ENCODE measurements around the gene COQ3.

Gene COQ3, protein sequence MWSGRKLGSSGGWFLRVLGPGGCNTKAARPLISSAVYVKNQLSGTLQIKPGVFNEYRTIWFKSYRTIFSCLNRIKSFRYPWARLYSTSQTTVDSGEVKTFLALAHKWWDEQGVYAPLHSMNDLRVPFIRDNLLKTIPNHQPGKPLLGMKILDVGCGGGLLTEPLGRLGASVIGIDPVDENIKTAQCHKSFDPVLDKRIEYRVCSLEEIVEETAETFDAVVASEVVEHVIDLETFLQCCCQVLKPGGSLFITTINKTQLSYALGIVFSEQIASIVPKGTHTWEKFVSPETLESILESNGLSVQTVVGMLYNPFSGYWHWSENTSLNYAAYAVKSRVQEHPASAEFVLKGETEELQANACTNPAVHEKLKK

DNA sequence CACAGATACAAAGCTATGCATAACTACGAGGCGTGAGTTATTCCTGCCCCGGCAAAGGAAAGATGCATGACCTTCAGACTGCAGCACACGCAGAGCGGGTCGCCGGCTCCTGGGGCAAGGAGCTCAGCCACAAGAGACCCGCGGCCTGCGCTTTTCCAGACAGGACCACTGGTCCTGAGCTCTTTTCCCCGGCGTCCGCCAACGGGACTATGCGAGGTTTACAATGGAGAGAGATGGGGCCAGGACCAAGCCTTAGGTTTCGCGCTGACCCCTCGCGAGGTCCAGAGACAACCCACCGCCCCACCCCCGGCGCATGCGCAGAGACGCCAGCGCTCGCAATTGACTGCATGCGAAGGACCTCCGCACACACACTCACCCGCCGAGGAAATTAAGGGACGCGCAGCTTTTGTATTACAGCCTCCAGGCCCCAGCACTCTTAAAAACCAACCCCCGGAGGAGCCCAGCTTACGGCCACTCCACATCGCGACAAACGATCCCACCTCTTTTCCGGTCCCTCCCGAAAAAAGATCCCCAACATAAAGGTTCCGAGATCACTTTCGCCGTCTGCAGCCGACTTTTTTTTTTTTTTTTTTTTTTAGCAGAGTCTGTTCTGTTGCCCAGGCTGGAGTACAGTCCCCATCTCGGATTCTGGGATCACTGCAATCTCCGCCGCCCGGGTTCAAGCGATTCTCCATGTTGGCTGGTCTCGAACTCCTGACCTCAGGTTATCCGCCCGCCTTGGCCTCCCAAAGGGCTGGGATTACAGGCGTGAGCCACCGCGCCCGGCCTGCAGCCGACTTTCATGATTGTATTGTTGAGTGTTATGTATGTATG, at the start of gene COQ3:
Gene COQ3 (minus strand): TSS at position 498 of the 834 bp plus-strand sequence. CDS start 16 bp downstream, at position 482.
- DNase-seq: peak; percentile 50

DNA sequence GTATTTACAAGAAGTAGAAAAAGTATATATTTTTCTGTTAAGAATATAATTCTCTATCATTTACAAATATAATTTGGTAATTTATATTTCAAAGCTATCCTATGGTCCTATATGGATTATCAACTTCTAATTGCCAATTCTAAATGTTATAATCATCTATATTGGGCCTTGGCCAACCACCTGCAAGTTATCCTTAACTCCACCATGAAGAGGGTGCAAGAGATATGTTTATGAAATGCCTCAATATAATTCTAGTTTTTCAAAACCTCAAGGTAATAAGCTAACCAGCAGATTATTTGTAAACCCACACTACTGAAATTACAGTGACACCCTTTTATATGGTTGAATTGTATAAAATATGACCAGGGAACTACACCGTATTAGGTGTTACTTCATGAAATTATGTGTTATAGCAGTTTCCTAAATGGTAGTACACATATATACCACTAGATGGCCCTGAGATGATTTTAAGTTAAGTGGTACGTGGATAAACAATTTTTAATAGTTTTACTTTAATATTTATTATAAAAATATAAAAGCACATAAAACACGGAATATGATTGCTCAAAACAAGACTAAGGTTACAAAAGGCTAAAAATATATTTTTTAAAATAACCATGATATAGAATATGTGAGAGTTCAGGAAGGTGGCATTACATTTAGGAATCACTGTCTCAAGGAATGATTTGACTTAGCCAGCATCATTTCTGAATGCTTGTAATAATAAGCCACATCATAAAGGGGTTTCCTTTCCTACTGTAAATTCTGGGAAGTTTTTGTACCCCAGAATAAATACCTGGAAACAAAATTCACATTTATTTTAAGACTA, 40.9 kb upstream of the COQ3 start:
- no peak for DNase-seq

DNA sequence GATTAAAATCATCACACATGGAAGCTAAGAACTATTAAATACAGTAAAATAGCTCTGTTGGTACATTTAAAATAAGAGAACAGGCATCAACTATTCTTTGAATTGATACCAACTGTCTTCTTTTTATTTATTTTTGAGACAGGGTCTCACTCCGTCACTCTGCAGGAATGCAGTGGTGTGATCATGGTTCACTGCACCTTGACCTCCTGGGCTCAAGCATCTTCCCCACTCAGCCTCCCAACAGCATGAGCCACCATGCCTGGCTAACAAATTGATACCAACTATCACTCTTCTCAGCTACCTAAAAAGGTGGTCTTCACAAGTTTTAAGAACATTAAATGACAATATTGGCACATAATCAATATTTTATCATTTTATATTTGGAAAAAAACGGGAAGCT, 38.9 kb upstream of the COQ3 start:
- DNase-seq: no peak

DNA sequence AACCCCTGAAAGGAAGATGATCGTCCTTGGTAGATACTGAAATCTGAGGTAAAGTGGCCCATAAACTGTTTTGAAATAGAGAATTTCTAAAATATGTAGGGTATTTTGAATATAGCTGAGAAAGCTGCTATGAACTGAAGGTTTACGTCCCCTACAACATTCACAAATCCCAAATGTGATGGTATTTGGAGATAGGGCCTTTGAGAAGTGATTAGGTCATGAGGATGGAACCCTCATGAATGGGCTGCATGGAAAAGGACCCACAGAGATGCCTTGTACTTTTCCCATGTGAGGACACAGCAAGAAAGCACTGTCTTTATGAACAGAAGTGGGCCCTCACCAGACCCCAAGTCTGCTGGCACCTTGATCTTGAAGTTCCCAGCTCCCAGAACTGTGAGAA, 37.9 kb upstream of the COQ3 start:
- no peak for DNase-seq

DNA sequence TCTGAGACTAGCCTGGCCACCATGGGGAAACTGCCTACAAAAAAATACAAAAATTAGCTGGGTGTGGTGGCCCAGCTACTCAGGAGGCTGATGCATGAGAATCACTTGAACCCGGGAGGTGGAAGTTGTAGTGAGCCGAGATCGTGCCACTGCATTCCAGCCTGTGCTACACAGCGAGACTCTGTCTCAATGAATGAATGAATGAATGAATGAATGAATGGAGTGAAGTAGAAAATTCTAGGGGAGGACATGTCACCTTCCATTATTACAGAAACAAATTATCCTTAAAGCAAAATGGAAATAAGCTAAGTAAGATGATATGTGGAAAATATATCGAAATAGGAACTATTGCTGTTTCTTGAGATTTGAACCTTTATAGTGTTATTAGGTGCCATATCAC, 34.0 kb upstream of the COQ3 start:
- no peak for DNase-seq

DNA sequence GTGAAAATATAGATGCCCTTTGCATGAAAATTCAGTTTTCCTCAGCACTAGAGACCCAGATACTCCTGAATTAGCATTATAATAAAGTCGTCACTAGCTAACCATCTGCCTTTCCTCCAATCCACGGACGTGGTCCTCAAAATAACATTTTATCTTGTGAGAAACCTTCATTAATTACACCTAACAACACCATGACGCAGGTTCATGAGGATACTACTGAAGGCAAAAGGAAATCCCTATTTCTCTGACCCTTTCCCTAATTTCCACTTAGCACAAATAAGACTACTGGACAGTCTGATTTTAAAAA, 32.4 kb upstream of the COQ3 start:
- DNase-seq: no peak

DNA sequence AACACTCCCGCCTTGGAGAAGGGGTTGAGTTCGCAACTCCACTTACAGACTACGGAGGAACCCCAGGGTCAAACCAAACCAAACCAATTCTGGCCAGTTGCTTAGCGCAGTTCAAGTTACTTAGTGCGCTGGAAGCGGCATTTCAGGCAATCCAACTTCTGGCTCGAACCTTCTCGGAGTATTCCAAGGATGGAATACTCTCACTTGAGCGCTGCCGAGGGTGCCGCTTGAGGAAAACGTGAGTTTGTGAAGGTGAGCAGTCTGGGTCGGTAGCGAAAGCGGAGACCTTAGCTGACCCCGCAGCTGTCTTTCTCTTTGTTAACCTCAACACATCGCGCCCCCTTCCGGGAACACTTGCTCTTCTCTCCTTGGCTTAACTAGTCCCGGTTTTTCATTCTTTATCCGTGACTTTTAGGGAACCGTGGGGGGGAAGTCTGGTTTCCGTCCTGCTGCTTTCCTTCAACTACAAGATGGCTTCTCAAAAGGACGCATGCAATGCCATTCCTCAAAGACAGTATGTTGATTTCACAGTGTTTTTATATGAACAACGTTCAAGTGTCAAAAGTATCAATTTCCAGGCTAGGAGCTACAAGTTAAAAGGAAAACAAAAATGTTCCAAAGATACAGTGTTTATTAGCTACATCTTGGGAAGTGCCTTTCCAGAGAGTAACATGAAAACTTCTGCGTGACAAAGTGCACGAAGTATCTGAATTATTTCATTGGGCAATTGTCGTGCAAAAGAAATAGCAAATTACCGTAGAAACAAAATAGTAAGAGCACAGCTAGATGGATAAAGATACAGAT, 31.9 kb upstream of the COQ3 start:
- DNase-seq: peak; percentile 56

DNA sequence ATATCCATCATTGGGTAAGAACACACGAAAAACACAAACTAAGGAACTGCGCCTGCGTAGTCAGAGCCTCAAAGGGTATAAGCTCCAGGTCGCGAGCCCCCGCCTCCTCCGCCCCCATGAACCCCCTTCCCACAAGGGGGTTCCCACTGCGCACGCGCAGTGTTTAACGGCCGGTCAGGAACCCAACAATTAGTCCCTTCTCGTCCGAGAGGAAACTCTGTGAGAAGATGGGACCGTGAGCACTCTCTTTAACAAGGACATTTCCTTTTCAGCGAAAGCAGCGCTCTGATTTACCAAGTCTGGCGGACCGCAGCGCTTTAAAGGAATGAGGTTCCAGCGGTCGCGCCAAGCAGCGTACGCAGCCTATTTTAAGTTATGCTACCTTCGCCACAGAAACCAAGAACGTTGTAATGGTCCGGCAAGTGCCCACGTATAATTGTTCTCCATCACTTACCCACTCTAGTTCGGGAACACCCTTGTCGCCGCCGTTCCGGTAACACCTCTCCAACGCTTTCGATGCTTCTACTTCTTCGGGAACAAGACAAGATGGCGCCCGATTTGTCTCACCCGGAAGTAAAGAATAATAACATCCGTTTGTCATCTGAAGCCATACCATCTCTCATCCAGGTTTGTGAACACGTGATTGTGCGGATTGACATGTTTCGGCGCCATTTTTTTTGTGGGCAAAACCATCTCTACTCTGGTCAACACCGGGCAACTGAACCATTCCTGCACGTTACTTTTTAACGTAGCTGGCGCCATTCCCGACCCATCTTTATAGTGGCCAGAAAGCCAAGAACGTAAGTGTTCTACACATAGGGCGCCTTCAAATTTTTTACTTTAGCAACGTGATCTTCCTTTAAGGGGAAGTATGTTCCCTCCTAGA, 31.0 kb upstream of the COQ3 start, which contains the start of gene PNISR:
Gene PNISR (minus strand): TSS at position 548 of the 886 bp plus-strand sequence. CDS start 10,649 bp downstream, outside the sequence.
- peak; percentile 82 for DNase-seq

DNA sequence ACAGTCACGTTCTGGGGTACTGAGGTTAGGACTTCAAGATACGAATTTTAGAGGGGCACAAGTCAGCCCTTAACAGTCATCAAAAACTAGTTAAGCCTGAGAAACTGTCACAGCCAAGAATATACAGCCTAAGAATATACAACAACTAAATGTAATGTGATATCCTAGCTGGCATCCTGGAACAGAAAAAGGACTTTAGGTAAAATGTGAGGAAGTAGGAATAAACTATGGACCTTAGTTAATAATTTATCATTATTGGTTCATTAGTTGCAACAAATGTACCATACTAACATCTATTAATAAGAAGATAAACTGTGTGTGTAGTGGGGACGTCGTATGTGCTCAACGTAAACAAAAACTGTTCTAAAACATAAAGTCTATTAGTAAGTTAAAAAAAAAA, 30.0 kb upstream of the COQ3 start:
- DNase-seq: no peak

DNA sequence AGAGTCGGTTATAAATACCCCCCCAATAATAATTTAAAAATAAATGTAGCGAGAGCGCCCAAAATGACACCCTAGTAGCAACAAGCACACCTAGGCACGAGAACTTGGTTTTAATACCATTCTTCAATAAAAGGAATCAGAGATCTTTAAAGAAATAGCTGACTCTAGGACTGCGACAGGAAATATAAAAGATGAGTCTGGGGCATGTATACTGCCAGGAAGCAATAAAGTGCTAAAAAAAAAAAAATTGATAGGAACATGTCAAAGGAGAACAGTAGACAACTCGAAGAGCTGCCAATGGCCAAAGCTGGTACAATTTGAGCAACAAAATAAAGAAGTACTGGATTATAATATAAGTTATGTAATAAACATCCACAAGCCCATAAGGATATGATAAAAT, 28.9 kb upstream of the COQ3 start:
- no peak for DNase-seq

DNA sequence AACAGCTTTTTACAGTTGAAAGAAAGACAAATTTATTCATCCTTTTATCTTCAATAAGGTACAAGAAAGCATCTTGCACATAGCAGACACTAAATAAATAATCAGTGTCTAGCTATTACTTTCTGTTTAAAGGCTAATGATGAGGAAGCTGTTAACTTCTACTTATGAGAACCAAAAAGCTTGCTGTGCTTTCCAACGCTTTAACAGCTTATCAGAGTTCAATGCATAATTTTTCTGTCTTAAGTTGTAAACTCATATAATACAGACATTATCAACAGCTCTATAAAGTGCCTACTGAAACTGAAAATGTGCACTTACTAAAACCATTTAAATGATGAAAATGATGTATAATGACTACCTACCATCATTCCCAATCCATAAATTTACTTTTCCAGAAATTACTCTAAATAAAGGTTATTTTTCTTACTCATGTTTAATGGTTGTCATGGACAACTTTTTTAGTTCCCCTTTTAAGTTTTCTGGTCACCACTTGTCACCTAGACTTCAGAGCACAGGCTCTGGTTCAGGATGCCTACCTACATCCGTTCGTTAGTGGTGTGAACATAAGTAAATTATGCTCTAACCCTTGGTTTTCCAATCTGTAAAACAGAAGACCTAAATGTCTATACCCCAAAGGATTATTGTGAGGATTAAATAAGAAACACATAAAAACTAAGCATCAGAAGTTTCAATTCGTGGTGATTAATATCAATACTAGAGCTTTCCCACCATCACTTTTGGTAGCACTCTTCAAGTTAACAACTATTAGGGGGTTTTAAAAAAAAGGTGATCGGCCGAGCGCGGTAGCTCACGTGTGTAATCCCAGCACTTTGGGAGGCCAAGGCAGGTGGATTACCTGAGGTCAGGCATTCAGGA, 23.1 kb upstream of the COQ3 start:
- no peak for DNase-seq

DNA sequence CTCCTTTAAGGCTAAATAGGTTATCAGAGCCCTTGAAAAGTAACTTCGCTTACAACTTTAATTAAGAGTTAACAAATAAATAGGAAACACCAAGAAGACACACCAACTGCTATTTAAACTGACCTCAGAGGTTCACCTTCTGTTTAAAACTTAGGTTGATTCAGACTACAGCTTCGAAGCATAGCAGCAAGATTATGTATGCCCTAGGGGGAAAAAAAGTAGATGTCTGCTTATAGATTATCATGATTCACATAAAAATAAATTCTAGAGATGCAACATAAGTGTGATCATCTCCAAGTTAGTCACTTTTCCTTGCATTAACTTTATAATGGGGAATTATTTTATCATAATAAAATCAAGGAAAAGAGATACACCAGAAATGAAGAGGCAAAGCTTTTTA, 22.2 kb upstream of the COQ3 start:
- DNase-seq: no peak

DNA sequence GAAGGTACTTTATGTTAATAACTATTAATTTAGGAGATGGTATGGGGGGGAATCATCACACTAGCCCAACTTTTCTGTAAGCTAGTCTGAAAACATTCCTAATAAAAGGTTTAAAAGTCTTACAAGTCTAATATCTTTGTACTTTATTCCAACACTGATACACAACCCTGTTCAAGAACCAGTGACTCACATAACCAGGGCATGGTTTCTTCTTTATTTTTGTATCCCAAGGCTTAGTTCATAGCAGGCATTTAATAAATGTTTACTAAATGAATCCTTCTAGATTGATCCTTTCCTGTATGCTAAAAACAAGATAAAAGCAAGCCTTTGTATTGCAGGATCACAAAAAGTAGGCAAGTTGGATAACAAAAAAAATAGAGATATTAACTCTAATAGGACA, 21.5 kb upstream of the COQ3 start:
- DNase-seq: no peak

DNA sequence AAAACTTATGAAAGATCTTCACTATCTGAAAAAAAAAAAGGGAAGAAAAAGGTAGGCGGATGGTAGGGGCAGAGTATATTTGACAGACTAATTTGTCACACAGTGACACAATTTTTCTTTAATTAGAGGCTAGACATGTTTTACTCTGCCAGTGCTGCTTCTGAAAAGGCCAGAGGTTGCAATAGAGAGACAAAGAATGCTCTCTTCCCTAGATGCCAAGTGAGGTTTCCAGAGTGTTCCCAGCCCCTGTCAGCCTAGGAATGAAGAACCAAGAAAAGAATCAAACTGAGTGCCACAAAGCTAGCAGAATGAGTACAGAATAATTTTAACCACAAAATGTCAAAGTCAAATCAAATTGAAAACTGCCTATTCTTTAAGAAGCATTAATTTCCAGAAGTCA, 18.1 kb upstream of the COQ3 start:
- DNase-seq: no peak

DNA sequence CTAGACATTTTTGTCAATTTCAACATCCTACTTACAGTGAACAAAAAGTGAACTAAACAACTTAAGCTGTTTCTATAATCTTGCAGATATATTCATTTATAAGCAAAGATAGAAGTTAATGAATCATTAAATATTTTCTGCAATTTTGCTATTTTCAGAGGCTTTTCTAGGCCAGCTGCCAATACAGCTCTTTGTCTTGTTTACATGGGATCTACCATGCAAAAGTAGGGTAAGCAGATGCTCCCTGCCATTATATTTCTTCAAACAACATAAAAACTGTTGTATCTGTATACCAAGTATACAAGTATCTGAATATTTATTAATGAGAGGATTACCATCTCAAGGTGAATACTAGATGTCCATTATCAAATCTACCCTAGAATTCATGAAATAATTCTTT, 15.7 kb upstream of the COQ3 start:
- DNase-seq: no peak

DNA sequence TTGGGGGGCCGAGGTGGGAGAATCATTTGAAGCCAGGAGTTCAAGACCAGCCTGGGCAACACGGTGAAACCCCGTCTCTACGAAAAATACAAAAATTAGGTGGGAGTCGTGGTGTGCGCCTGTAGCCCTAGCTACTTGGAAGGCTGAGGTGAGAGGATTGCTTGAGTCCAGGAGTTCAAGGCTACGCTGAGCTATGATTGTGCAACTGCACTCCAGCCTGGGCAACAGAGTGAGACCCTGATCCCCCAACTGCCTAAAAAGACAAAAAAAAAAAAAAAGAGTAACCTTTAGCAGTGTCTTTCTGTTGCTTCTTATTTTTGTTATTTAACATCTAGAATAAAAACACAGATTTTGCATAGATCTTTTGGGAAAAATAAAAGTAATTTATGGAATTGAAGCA, 13.1 kb upstream of the COQ3 start:
- no peak for DNase-seq

DNA sequence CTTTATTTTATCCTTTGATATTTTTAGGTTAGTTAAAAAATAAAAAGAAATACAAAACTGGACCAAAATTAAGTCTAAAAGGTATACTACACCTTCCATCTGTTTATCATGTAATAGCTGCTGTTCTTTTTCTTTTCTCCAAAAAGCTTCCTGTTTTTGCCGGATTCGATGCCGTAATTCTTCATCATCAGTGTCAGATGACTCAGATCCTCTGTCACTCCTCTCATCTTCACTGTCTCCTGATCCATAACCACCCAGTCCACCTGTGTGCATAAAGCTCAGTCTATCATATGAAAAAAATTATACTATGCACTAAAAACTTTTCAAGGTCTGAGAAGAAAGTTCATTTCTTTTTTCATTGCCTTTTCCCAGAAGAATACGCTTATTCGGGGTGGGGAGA, 8.5 kb upstream of the COQ3 start:
- no peak for DNase-seq

DNA sequence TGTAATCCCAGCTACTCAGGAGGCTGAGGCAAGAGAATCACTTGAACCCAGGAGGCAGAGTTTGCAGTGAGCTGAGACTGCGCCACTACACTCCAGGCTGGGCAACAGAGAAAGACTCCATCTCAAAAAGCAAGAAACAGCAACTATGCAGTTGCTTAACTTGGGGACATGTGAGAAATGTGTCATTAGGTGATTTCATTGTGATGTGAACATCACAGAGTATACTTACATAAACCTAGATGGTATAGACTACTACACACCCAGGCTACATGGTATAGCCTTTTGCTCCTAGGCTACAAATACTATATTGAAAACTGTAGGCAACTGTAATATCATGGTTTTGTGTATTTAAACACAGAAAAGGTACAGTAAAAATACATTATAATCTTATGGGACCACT, 3.3 kb upstream of the COQ3 start:
- DNase-seq: no peak

DNA sequence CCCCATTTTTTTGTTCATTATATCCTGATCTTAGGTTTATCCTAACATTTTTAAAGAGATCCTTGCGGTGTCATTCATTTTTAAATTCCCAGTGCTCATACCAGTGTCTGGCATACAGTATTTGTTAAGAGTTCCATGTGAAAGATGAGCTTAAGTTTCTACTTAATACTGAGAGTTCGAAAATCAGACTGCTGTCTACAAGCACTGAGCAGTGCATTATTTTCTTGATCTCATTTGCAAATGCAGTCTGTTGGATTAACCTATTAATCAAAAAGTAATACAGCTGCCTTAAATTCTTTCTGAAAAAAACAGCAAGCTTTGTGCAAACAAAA, 663 bp downstream of the COQ3 start:
- no peak for DNase-seq

DNA sequence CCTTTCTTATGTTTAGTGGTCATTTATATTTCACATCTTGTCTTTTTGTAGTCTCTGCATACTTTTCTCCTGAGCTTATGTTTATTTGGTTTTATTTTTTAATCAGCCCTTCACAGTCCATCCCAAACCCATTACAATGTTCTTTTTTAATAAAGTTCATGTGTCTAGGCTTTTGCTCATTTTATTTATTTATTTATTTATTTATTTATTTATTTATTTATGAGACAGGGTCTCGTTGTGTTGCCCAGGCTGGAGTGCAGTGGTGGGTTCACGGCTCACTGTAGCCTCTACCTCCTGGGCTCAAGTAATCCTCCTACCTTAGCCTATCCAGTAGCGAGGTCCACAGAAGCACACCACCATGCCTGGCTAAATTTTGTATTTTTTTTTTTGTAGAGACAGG, 3.1 kb downstream of the COQ3 start:
- DNase-seq: no peak

DNA sequence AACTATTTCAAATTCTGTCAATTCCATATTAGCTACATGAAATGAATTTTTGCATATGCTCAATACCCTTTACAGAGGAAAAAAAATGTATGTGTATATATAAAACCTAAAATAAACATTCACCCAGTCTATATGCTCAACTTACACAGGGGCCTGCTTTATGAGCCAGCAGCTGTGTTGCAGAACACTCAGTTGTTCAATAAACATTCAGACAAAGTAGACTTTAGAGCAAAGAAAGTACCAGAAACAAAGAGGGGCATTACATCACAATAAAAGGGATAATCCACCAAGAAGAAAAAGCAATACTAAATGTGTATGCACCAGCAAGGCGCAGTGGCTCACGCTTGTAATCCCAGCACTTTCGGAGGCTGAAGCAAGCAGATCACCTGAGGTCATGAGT, 9.5 kb downstream of the COQ3 start:
- no peak for DNase-seq
